Gastroesophageal sphincter (tissue), 3 donors: ENCODE measurements around the gene GRK3.

ENCODE experiments used
- EP300 ChIP-seq: sonication (generic); formaldehyde crosslinking; IDR thresholded peaks from one replicate; pipeline ENCODE4 v1.6.1; 2017; ENCODE audit warnings: antibody characterized with exemption, mild to moderate bottlenecking
- POLR2A ChIP-seq, 2 donors: fragments of 450-650 bp; IDR thresholded peaks; one replicate each; pipeline ENCODE4 v1.6.1; 2017; ENCODE audit warnings: antibody characterized with exemption in 2 of 2, mild to moderate bottlenecking in 2 of 2, moderate library complexity in 1 of 2
- TF ChIP-seq, protein P1 (sequence below), 4 experiments: fragments of 200-600 bp in 2 of 4; fragments of 450-650 bp in 2 of 4; sonication (generic) in 1 of 4; IDR thresholded peaks; one replicate each; pipeline ENCODE4 v1.5.1; 2017 to 2019; ENCODE audit warnings: antibody characterized with exemption in 4 of 4, mild to moderate bottlenecking in 2 of 4, moderate library complexity in 2 of 4

DNA sequence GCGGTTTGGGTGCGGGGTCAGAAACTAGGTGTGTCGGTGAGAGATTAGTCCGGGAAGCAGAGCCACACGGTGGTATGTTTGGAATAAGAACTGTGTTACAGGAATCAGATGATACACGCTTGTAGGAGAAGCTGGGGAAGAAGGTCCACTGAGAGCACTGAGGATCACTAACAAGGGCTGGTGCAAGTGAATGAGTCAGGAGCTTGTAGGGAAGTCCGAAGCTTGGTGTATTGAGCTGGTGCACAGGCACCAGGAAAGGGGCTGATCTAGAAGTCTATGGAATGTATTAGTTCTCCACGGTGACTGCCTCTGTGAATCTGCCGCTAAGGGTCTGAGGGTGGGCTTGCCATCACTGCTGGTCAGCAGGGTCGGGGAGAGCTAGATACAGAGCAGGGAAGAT is 18.8 kb upstream of the GRK3 start:
- TF ChIP-seq, protein P1, sequence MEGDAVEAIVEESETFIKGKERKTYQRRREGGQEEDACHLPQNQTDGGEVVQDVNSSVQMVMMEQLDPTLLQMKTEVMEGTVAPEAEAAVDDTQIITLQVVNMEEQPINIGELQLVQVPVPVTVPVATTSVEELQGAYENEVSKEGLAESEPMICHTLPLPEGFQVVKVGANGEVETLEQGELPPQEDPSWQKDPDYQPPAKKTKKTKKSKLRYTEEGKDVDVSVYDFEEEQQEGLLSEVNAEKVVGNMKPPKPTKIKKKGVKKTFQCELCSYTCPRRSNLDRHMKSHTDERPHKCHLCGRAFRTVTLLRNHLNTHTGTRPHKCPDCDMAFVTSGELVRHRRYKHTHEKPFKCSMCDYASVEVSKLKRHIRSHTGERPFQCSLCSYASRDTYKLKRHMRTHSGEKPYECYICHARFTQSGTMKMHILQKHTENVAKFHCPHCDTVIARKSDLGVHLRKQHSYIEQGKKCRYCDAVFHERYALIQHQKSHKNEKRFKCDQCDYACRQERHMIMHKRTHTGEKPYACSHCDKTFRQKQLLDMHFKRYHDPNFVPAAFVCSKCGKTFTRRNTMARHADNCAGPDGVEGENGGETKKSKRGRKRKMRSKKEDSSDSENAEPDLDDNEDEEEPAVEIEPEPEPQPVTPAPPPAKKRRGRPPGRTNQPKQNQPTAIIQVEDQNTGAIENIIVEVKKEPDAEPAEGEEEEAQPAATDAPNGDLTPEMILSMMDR (IDR thresholded peaks at IDR 0.05) = no peak
- TF ChIP-seq EP300 = no peak
- TF ChIP-seq POLR2A (IDR thresholded peaks at IDR 0.05) = no peak
